ENCODE data around the gene CLCN7. TPM values are rescaled to one million over a fixed set of nuclear protein-coding genes. Genes with fewer than 3 reads are reported as not detected.
A peak's percentile ranks its signal among the peaks of the same experiment; 100 is the strongest.

Gene CLCN7
- polyA plus RNA-seq, 3 donors: 37.4 to 249 (median 56.5) TPM

DNA sequence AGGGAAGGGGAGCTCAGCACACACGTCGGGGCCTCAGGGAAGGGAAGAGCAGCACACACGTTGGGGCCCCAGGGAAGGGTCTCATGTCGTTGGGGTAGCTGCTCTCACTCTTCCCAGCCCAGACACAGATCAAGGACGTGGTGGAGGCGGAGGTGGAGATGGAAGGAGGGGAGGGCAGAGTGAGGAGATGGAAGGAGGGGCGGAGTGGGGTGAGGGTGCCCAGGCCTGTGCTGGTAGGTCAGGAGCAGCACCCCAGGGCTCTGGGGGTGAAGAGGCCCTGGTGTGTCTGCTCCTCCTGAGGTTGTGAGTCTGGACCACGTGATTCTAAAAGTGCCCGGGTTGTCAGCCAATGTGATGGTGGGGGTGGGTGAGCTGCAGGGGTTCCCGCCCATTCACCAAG lies 14.9 kb downstream of the CLCN7 start:
- Histone ChIP-seq H3K4me3 (replicated peaks in 1 of 3; ENCODE audit: low read depth in 2 of 3, low read length in 3 of 3) (no peak overlapping the region), H3K27ac (ENCODE audit: low read depth in 1 of 2, low read length in 2 of 2) (peak overlapping the region in 1 of 2 donors; percentile 31), H3K36me3 (replicated peaks in 1 of 2; ENCODE audit: control insufficient read depth in 1 of 2, insufficient read depth in 2 of 2, low read length in 2 of 2) (peaks cover 75 to 96% of the 10 kb centered on the region in 2 donors), H3K79me2 (ENCODE audit: insufficient read depth, low read length) (peaks cover 46% of the 10 kb centered on the region), H4K20me1 (ENCODE audit: insufficient read depth, low read length) (peaks cover 83% of the 10 kb centered on the region), H3K4me2 (replicated peaks; ENCODE audit: extremely low read depth, low read length, poor library complexity, severe bottlenecking) (no peak overlapping the region), H2AFZ (ENCODE audit: insufficient read depth, low read depth, low read length, poor library complexity, severe bottlenecking) (no peak overlapping the region), H3K27me3 (ENCODE audit: control insufficient read depth in 2 of 2, insufficient read depth in 2 of 2, low read length in 2 of 2) (no peaks in the 10 kb centered on the region), H3K9ac (ENCODE audit: insufficient read depth, low read length, poor library complexity, severe bottlenecking) (no peak overlapping the region), H3K9me3 (replicated peaks in 1 of 2; ENCODE audit: control insufficient read depth in 1 of 2, insufficient read depth in 1 of 2, low read length in 2 of 2) (no peaks in the 10 kb centered on the region), H3K4me1 (ENCODE audit: control insufficient read depth in 1 of 2, insufficient read depth in 2 of 2, low read length in 2 of 2) (no peaks in the 10 kb centered on the region)
- intact Hi-C loops (cut with micrococcal nuclease): loop anchor here in 1 of 2 donors (10.0 kb wide), 1 partner anchor 45 kb away; no protein-coding TSS in a partner anchor
- TF ChIP-seq, protein P1, sequence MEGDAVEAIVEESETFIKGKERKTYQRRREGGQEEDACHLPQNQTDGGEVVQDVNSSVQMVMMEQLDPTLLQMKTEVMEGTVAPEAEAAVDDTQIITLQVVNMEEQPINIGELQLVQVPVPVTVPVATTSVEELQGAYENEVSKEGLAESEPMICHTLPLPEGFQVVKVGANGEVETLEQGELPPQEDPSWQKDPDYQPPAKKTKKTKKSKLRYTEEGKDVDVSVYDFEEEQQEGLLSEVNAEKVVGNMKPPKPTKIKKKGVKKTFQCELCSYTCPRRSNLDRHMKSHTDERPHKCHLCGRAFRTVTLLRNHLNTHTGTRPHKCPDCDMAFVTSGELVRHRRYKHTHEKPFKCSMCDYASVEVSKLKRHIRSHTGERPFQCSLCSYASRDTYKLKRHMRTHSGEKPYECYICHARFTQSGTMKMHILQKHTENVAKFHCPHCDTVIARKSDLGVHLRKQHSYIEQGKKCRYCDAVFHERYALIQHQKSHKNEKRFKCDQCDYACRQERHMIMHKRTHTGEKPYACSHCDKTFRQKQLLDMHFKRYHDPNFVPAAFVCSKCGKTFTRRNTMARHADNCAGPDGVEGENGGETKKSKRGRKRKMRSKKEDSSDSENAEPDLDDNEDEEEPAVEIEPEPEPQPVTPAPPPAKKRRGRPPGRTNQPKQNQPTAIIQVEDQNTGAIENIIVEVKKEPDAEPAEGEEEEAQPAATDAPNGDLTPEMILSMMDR (IDR thresholded peaks at IDR 0.05): no peak
- Mint-ChIP-seq H3K27me3 (ENCODE audit: low read depth in 3 of 3) (peaks cover 0 to 3% (median 0%) of the 10 kb centered on the region in 3 donors), H3K36me3 (peaks cover 62 to 90% of the 10 kb centered on the region in 2 donors), H3K9me3 (no peaks in the 10 kb centered on the region), H3K4me3 (no peak overlapping the region), H3K27ac (peak overlapping the region in 3 of 7 donors; percentile 74 to 78 (median 78)), H3K4me1 (no peaks in the 10 kb centered on the region)
- 100% methylated on average over 1 of the region's 10 CpGs for WGBS (ENCODE audit: insufficient coverage)
- DNase-seq: no peak

- 60% methylated on average over 14 of the region's 14 CpGs for WGBS (ENCODE audit: insufficient coverage)
- H3K9ac ChIP-seq (ENCODE audit: insufficient read depth, low read length, poor library complexity, severe bottlenecking): no peak overlapping the region
- Mint-ChIP-seq H3K36me3 (peaks cover 61 to 88% of the 10 kb centered on the region in 2 donors), H3K9me3 (no peaks in the 10 kb centered on the region), H3K27ac (peak overlapping the region in 4 of 7 donors; percentile 13 to 86 (median 62)), H3K4me3 (no peak overlapping the region), H3K4me1 (no peaks in the 10 kb centered on the region), H3K27me3 (ENCODE audit: low read depth in 3 of 3) (peaks cover 0 to 2% (median 0%) of the 10 kb centered on the region in 3 donors)
- H3K36me3 ChIP-seq (replicated peaks in 1 of 2; ENCODE audit: control insufficient read depth in 1 of 2, insufficient read depth in 2 of 2, low read length in 2 of 2): peaks cover 76 to 96% of the 10 kb centered on the region in 2 donors
- TF ChIP-seq, protein P1 (IDR thresholded peaks at IDR 0.05): no peak
- H3K27ac ChIP-seq (ENCODE audit: low read depth in 1 of 2, low read length in 2 of 2): no peak overlapping the region
- H3K9me3 ChIP-seq (replicated peaks in 1 of 2; ENCODE audit: control insufficient read depth in 1 of 2, insufficient read depth in 1 of 2, low read length in 2 of 2): no peaks in the 10 kb centered on the region
- no peak overlapping the region for H3K4me2 ChIP-seq (replicated peaks; ENCODE audit: extremely low read depth, low read length, poor library complexity, severe bottlenecking)
- no peak overlapping the region for H3K4me3 ChIP-seq (replicated peaks in 1 of 3; ENCODE audit: low read depth in 2 of 3, low read length in 3 of 3)
- DNase-seq: peak in 1 of 3 donors; percentile 25
- intact Hi-C loops (cut with micrococcal nuclease): loop anchor here in 1 of 2 donors (10.0 kb wide), 1 partner anchor 46 kb away; no protein-coding TSS in a partner anchor
- no peaks in the 10 kb centered on the region for H3K4me1 ChIP-seq (ENCODE audit: control insufficient read depth in 1 of 2, insufficient read depth in 2 of 2, low read length in 2 of 2)
- no peaks in the 10 kb centered on the region for H3K27me3 ChIP-seq (ENCODE audit: control insufficient read depth in 2 of 2, insufficient read depth in 2 of 2, low read length in 2 of 2)
- H4K20me1 ChIP-seq (ENCODE audit: insufficient read depth, low read length): peaks cover 76% of the 10 kb centered on the region
- no peak overlapping the region for H2AFZ ChIP-seq (ENCODE audit: insufficient read depth, low read depth, low read length, poor library complexity, severe bottlenecking)
- H3K79me2 ChIP-seq (ENCODE audit: insufficient read depth, low read length): peaks cover 36% of the 10 kb centered on the region
These were observed 15.9 kb downstream of the CLCN7 start for GRCh38 chr16:1458977-1459341.

All from CD14-positive monocyte (primary cell).